ENCODE measurements around the gene TMIGD3.

DNA sequence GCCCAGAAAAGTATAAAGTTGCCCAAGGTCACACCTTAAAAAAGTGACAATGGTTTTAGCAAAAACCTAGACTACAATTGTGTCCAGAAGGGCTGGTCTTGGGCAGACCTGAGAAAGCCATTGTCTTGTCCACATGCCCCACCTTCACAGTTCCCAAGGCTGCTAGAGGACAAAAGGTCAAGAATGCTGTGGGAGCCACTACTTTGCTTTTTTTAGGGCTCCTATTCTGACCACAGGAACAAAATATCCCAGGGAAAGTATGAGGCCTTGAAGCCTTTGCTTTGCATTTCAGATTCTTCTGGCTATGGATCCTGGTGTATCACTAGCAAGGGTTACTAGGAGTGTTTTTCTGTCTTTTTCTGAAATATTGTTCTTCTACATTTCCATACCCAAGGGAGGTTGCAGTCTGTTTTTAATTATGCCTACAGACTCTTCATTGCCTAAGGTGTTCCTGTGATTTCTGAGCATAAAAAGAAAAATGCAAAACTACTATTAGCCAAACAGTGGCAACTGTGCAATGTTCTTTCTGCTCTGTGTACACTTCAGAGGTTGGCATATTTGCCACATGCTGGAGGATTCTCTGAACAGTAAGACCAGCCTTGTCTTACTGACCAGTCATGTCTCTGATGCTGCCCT lies 18.9 kb downstream of the TMIGD3 start:
- TF ChIP-seq, protein P1, sequence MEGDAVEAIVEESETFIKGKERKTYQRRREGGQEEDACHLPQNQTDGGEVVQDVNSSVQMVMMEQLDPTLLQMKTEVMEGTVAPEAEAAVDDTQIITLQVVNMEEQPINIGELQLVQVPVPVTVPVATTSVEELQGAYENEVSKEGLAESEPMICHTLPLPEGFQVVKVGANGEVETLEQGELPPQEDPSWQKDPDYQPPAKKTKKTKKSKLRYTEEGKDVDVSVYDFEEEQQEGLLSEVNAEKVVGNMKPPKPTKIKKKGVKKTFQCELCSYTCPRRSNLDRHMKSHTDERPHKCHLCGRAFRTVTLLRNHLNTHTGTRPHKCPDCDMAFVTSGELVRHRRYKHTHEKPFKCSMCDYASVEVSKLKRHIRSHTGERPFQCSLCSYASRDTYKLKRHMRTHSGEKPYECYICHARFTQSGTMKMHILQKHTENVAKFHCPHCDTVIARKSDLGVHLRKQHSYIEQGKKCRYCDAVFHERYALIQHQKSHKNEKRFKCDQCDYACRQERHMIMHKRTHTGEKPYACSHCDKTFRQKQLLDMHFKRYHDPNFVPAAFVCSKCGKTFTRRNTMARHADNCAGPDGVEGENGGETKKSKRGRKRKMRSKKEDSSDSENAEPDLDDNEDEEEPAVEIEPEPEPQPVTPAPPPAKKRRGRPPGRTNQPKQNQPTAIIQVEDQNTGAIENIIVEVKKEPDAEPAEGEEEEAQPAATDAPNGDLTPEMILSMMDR (conservative IDR thresholded peaks at IDR 0.05): no peak
- TF ChIP-seq ZFX (IDR thresholded peaks at IDR 0.05): no peak
